Activated B cell treated with CpG ODN at 0.5 μM for 24 hours (primary cell): ENCODE results near the gene PACRG. TPM values are rescaled to one million over a fixed set of nuclear protein-coding genes. Genes with fewer than 3 reads are reported as not detected.

Experiments used
- ATAC-seq: fragments of 200-7000 bp; cut with Tn5 transposase; one replicate; pipeline ENCODE4 v1.10.0; 2021; ENCODE audit warnings: low read depth, mild to moderate bottlenecking, moderate library complexity
- CTCF ChIA-PET: fragments of 350-600 bp; sonication (Branson Sonifier 250); formaldehyde crosslinking; loops from one replicate; lab custom pipeline; 2021; ENCODE audit warnings: antibody characterized with exemption; lab: Charles Lee
- POLR2A ChIA-PET: fragments of 350-600 bp; sonication (Branson Sonifier 250); formaldehyde crosslinking; loops from one replicate; lab custom pipeline; 2021; ENCODE audit warnings: antibody characterized with exemption; lab: Charles Lee
- DNase-seq: peaks from one replicate; pipeline ENCODE4 v3.0.0; 2022
- H3K27ac Mint-ChIP-seq: one replicate; pipeline ENCODE4 v1.8.0; 2020; ENCODE audit warnings: mixed read lengths
- H3K27me3 Mint-ChIP-seq: one replicate; pipeline ENCODE4 v1.8.0; 2021; ENCODE audit warnings: mixed read lengths
- H3K36me3 Mint-ChIP-seq: one replicate; pipeline ENCODE4 v1.8.0; 2021; ENCODE audit warnings: low read depth, mixed read lengths
- H3K4me1 Mint-ChIP-seq: one replicate; pipeline ENCODE4 v1.8.0; 2021; ENCODE audit warnings: mixed read lengths
- H3K4me3 Mint-ChIP-seq: one replicate; pipeline ENCODE4 v1.8.0; 2020; ENCODE audit warnings: mild to moderate bottlenecking, mixed read lengths
- H3K9me3 Mint-ChIP-seq: one replicate; pipeline ENCODE4 v1.8.0; 2020; ENCODE audit warnings: mixed read lengths
- CTCF ChIP-seq: fragments of 200-600 bp; IDR thresholded peaks from one replicate; pipeline ENCODE4 v1.8.0; 2022; ENCODE audit warnings: antibody characterized with exemption, mild to moderate bottlenecking
- intact Hi-C: fragments of 100-400 bp; cut with micrococcal nuclease; formaldehyde crosslinking; loops from one replicate; pipeline ENCODE4 v1.15.1; 2024
- total RNA-seq: library from RNA; stranded (reverse); gene quantifications from 2 replicates; pipeline ENCODE4 v1.2.3, GENCODE V29; 2022

The PACRG gene
- total RNA-seq, 1 donor from 2014 or later: not detected

- CTCF ChIA-PET: no interaction called here
- intact Hi-C loops: no loop called here
- POLR2A ChIA-PET: no interaction called here
- H3K4me3 Mint-ChIP-seq: no peak overlapping the region
- no peaks in the 10 kb centered on the region for H3K4me1 Mint-ChIP-seq
- H3K36me3 Mint-ChIP-seq: no peaks in the 10 kb centered on the region
- no peak for TF ChIP-seq CTCF
- ATAC-seq: no peak
- no peak for DNase-seq
- H3K27ac Mint-ChIP-seq: no peak overlapping the region
- H3K9me3 Mint-ChIP-seq: peaks cover 3% of the 10 kb centered on the region
- no peaks in the 10 kb centered on the region for H3K27me3 Mint-ChIP-seq
Observed at GRCh38 chr6:162681447-162681846, 46.3 kb upstream of the PACRG start.

- DNase-seq (no peak), ATAC-seq (no peak)
- ChIA-PET POLR2A (no interaction called here), CTCF (no interaction called here)
- Mint-ChIP-seq H3K4me3 (no peak overlapping the region), H3K9me3 (peaks cover 3% of the 10 kb centered on the region), H3K27me3 (no peaks in the 10 kb centered on the region), H3K27ac (no peak overlapping the region), H3K4me1 (no peaks in the 10 kb centered on the region), H3K36me3 (no peaks in the 10 kb centered on the region)
- intact Hi-C loops: no loop called here
- no peak for TF ChIP-seq CTCF
Observed at GRCh38 chr6:162683135-162683534, 44.6 kb upstream of the PACRG start.

GRCh38 chr6:162684052-162684451 lies 43.7 kb upstream of the PACRG start:
- no peak overlapping the region for H3K27ac Mint-ChIP-seq
- CTCF ChIA-PET: no interaction called here
- ATAC-seq: no peak
- no peak for TF ChIP-seq CTCF
- H3K9me3 Mint-ChIP-seq: peaks cover 3% of the 10 kb centered on the region
- no peak overlapping the region for H3K4me3 Mint-ChIP-seq
- no peaks in the 10 kb centered on the region for H3K36me3 Mint-ChIP-seq
- intact Hi-C loops: no loop called here
- POLR2A ChIA-PET: no interaction called here
- no peak for DNase-seq
- H3K4me1 Mint-ChIP-seq: no peaks in the 10 kb centered on the region
- no peaks in the 10 kb centered on the region for H3K27me3 Mint-ChIP-seq

GRCh38 chr6:162684961-162685360 lies 42.8 kb upstream of the PACRG start:
- intact Hi-C loops: no loop called here
- H3K9me3 Mint-ChIP-seq: peaks cover 3% of the 10 kb centered on the region
- no peak for DNase-seq
- no peak for TF ChIP-seq CTCF
- H3K4me1 Mint-ChIP-seq: no peaks in the 10 kb centered on the region
- ChIA-PET CTCF (no interaction called here), POLR2A (no interaction called here)
- H3K36me3 Mint-ChIP-seq: no peaks in the 10 kb centered on the region
- no peak for ATAC-seq
- H3K27me3 Mint-ChIP-seq: no peaks in the 10 kb centered on the region
- no peak overlapping the region for H3K4me3 Mint-ChIP-seq
- no peak overlapping the region for H3K27ac Mint-ChIP-seq

- POLR2A ChIA-PET: no interaction called here
- Mint-ChIP-seq H3K36me3 (no peaks in the 10 kb centered on the region), H3K4me3 (no peak overlapping the region), H3K27me3 (no peaks in the 10 kb centered on the region), H3K27ac (no peak overlapping the region), H3K4me1 (no peaks in the 10 kb centered on the region), H3K9me3 (peaks cover 3% of the 10 kb centered on the region)
- intact Hi-C loops: no loop called here
- DNase-seq (no peak), ATAC-seq (no peak)
- TF ChIP-seq CTCF: no peak
- CTCF ChIA-PET: no interaction called here
Observed at GRCh38 chr6:162685586-162685985, 42.2 kb upstream of the PACRG start.
